Measurements from ENCODE around the gene SLC22A15.

GRCh38 chr1:116099379-116099778, 123.1 kb downstream of the SLC22A15 start:
- TF ChIP-seq POLR2AphosphoS5 (IDR thresholded peaks at IDR 0.05; ENCODE audit: low read depth, low read length) (no peak), POLR2A (IDR thresholded peaks at IDR 0.05; ENCODE audit: low read depth, low read length) (no peak)
